Measurements from ENCODE around the gene NUDT3.
A peak's percentile ranks its signal among the peaks of the same experiment; 100 is the strongest.
"Not testable (repeated sequence)": the region's sequence is repeated elsewhere in the genome, so short reads cannot be mapped to it uniquely, and the experiment has no call there.

Gene NUDT3

GRCh38 chr6:34370361-34370760, 22.1 kb downstream of the NUDT3 start:
- DNase-seq (ENCODE audit: low spot score): no peak

- no peak for DNase-seq (ENCODE audit: low spot score)
Observed at GRCh38 chr6:34369385-34369784, 23.1 kb downstream of the NUDT3 start.

- DNase-seq (ENCODE audit: low spot score): no peak
Observed at GRCh38 chr6:34366639-34366921, 25.9 kb downstream of the NUDT3 start.

- DNase-seq (ENCODE audit: low spot score): not testable (repeated sequence)
Observed at GRCh38 chr6:34365781-34366638, 26.5 kb downstream of the NUDT3 start.

GRCh38 chr6:34363681-34364075, 28.8 kb downstream of the NUDT3 start:
- not testable (repeated sequence) for DNase-seq (ENCODE audit: low spot score)

- DNase-seq (ENCODE audit: low spot score): no peak
Observed at GRCh38 chr6:34362909-34363680, 29.4 kb downstream of the NUDT3 start.

- no peak for DNase-seq (ENCODE audit: low spot score)
Observed at GRCh38 chr6:34362176-34362575, 30.3 kb downstream of the NUDT3 start.

- DNase-seq (ENCODE audit: low spot score): peak; percentile 56
Observed at GRCh38 chr6:34360556-34360955, 31.9 kb downstream of the NUDT3 start.

GRCh38 chr6:34359418-34360158, 32.9 kb downstream of the NUDT3 start:
- no peak for DNase-seq (ENCODE audit: low spot score)

GRCh38 chr6:34358389-34358905, 34.0 kb downstream of the NUDT3 start:
- peak; percentile 55 for DNase-seq (ENCODE audit: low spot score)

GRCh38 chr6:34357937-34358336, 34.5 kb downstream of the NUDT3 start:
- DNase-seq (ENCODE audit: low spot score): no peak

- no peak for DNase-seq (ENCODE audit: low spot score)
Observed at GRCh38 chr6:34355889-34356288, 36.6 kb downstream of the NUDT3 start.

GRCh38 chr6:34354230-34354629, 38.2 kb downstream of the NUDT3 start:
- DNase-seq (ENCODE audit: low spot score): not testable (repeated sequence)

- DNase-seq (ENCODE audit: low spot score): not testable (repeated sequence)
Observed at GRCh38 chr6:34353530-34353929, 38.9 kb downstream of the NUDT3 start.

- DNase-seq (ENCODE audit: low spot score): peak; percentile 44
Observed at GRCh38 chr6:34352305-34352937, 40.0 kb downstream of the NUDT3 start.

- no peak for DNase-seq (ENCODE audit: low spot score)
Observed at GRCh38 chr6:34350934-34351217, 41.6 kb downstream of the NUDT3 start.

GRCh38 chr6:34350137-34350933, 42.1 kb downstream of the NUDT3 start:
- no peak for DNase-seq (ENCODE audit: low spot score)

- DNase-seq (ENCODE audit: low spot score): no peak
Observed at GRCh38 chr6:34349211-34349610, 43.3 kb downstream of the NUDT3 start.

- DNase-seq (ENCODE audit: low spot score): no peak
Observed at GRCh38 chr6:34347303-34347702, 45.2 kb downstream of the NUDT3 start.

- no peak for DNase-seq (ENCODE audit: low spot score)
Observed at GRCh38 chr6:34346175-34347119, 46.0 kb downstream of the NUDT3 start.

All from GM03348 (cell line).